ENCODE data around the gene SLC7A1.

DNA sequence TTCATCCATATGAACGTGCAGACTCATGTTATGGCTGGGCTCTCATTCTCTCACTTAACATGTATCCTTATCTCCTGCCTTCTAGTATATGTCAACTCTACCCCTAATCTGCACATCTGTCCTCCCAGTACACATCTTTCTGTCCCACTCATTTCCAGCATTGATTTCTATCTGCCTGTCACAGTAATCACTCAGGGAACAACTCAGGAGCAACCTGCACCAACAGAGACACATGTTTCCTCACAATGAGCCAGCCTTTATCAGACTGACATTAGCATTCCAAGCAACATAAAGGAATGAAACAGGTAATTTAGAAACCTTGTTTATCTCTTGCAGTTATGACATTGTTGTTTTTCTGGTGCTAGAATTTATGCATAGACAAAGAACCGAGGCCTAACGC lies 17.6 kb upstream of the SLC7A1 start:
- no peak for TF ChIP-seq CREM (CRISPR knock-in tag; IDR thresholded peaks at IDR 0.05)
- TF ChIP-seq, protein P1, sequence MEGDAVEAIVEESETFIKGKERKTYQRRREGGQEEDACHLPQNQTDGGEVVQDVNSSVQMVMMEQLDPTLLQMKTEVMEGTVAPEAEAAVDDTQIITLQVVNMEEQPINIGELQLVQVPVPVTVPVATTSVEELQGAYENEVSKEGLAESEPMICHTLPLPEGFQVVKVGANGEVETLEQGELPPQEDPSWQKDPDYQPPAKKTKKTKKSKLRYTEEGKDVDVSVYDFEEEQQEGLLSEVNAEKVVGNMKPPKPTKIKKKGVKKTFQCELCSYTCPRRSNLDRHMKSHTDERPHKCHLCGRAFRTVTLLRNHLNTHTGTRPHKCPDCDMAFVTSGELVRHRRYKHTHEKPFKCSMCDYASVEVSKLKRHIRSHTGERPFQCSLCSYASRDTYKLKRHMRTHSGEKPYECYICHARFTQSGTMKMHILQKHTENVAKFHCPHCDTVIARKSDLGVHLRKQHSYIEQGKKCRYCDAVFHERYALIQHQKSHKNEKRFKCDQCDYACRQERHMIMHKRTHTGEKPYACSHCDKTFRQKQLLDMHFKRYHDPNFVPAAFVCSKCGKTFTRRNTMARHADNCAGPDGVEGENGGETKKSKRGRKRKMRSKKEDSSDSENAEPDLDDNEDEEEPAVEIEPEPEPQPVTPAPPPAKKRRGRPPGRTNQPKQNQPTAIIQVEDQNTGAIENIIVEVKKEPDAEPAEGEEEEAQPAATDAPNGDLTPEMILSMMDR (IDR thresholded peaks at IDR 0.05) = no peak
- TF ChIP-seq, protein P2, sequence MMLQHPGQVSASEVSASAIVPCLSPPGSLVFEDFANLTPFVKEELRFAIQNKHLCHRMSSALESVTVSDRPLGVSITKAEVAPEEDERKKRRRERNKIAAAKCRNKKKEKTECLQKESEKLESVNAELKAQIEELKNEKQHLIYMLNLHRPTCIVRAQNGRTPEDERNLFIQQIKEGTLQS (CRISPR knock-in tag; conservative IDR thresholded peaks at IDR 0.05) = no peak

All from WTC11 (cell line).